ENCODE results near the gene MTMR1. TPM values are rescaled to one million over a fixed set of nuclear protein-coding genes. Genes with fewer than 3 reads are reported as not detected.

Gene MTMR1
- total RNA-seq, 1 experiment from 2014 or later: 36.1 TPM

DNA sequence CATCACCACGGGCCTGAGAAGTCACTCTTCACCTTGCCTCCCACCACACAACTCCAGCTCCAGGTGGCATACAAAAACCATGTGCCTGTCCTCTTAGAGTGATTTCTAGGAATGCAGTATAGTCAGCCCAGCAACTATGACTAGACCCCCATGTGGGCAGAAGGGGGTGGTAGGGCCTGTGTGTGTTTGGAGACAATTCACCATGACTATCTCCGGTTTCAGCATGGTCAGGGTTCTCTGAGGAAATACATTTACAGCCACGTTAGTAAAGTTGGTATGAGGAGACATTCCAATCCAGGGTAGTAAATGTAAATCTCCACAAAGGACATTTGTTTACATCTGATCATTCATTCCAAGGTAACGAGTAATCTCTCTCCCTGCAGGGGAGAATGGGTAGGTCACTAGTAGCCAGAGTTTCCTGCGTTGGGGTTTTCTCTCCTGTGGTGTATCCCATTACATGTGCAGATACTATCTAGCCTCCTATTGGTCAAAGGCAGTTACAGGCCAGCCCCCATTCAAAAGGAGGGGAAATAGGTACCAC lies 4.2 kb upstream of the MTMR1 start:
- Histone ChIP-seq H3K9me3 (ENCODE audit: control insufficient read depth, insufficient read depth, low read depth, low read length) (no peaks in the 10 kb centered on the region; the same call in 1 of the 2 replicates), H3K27ac (ENCODE audit: low read length) (no peak overlapping the region), H3K4me3 (ENCODE audit: low read depth in 2 of 2, low read length in 2 of 2) (no peak overlapping the region), H3K36me3 (ENCODE audit: control insufficient read depth, insufficient read depth, low read length) (no peaks in the 10 kb centered on the region), H3K27me3 (ENCODE audit: control insufficient read depth, insufficient read depth, low read length) (no peaks in the 10 kb centered on the region), H3K4me1 (ENCODE audit: control insufficient read depth, insufficient read depth, low read length) (peaks cover 13% of the 10 kb centered on the region)
- intact Hi-C loops (cut with micrococcal nuclease; ENCODE audit: unreplicated experiment): loop anchor here (10.0 kb wide), 1 partner anchor 324 kb away; the partner anchor contains the start of gene MAMLD1
- TF ChIP-seq, protein P1, sequence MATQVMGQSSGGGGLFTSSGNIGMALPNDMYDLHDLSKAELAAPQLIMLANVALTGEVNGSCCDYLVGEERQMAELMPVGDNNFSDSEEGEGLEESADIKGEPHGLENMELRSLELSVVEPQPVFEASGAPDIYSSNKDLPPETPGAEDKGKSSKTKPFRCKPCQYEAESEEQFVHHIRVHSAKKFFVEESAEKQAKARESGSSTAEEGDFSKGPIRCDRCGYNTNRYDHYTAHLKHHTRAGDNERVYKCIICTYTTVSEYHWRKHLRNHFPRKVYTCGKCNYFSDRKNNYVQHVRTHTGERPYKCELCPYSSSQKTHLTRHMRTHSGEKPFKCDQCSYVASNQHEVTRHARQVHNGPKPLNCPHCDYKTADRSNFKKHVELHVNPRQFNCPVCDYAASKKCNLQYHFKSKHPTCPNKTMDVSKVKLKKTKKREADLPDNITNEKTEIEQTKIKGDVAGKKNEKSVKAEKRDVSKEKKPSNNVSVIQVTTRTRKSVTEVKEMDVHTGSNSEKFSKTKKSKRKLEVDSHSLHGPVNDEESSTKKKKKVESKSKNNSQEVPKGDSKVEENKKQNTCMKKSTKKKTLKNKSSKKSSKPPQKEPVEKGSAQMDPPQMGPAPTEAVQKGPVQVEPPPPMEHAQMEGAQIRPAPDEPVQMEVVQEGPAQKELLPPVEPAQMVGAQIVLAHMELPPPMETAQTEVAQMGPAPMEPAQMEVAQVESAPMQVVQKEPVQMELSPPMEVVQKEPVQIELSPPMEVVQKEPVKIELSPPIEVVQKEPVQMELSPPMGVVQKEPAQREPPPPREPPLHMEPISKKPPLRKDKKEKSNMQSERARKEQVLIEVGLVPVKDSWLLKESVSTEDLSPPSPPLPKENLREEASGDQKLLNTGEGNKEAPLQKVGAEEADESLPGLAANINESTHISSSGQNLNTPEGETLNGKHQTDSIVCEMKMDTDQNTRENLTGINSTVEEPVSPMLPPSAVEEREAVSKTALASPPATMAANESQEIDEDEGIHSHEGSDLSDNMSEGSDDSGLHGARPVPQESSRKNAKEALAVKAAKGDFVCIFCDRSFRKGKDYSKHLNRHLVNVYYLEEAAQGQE (IDR thresholded peaks at IDR 0.05; ENCODE audit: insufficient read depth in 1 of 2, low read depth in 2 of 2, low read length in 1 of 2): no peak
- TF ChIP-seq POLR2AphosphoS5 (IDR thresholded peaks at IDR 0.05; ENCODE audit: low read depth, low read length): no peak
- TF ChIP-seq TCF7L2 (IDR thresholded peaks at IDR 0.05; ENCODE audit: low read depth, low read length): no peak
- TF ChIP-seq SIN3A (IDR thresholded peaks at IDR 0.05; ENCODE audit: borderline replicate concordance, insufficient read depth, low read depth, low read length): no peak
- TF ChIP-seq, protein P2, sequence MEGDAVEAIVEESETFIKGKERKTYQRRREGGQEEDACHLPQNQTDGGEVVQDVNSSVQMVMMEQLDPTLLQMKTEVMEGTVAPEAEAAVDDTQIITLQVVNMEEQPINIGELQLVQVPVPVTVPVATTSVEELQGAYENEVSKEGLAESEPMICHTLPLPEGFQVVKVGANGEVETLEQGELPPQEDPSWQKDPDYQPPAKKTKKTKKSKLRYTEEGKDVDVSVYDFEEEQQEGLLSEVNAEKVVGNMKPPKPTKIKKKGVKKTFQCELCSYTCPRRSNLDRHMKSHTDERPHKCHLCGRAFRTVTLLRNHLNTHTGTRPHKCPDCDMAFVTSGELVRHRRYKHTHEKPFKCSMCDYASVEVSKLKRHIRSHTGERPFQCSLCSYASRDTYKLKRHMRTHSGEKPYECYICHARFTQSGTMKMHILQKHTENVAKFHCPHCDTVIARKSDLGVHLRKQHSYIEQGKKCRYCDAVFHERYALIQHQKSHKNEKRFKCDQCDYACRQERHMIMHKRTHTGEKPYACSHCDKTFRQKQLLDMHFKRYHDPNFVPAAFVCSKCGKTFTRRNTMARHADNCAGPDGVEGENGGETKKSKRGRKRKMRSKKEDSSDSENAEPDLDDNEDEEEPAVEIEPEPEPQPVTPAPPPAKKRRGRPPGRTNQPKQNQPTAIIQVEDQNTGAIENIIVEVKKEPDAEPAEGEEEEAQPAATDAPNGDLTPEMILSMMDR (IDR thresholded peaks at IDR 0.05): no peak
- ATAC-seq: peak; percentile 77
- peak; percentile 79 for DNase-seq (ENCODE audit: low read depth, low spot score)
- in situ Hi-C loops (cut with HindIII; ENCODE audit: low pct_unique_long_range_greater_than_20kb, low sequenced_read_pairs): no loop called here
- BruUV-seq (replicated peaks): no TSS peak
- POLR2A ChIA-PET: no interaction called here
- CTCF ChIA-PET: no interaction called here

DNA sequence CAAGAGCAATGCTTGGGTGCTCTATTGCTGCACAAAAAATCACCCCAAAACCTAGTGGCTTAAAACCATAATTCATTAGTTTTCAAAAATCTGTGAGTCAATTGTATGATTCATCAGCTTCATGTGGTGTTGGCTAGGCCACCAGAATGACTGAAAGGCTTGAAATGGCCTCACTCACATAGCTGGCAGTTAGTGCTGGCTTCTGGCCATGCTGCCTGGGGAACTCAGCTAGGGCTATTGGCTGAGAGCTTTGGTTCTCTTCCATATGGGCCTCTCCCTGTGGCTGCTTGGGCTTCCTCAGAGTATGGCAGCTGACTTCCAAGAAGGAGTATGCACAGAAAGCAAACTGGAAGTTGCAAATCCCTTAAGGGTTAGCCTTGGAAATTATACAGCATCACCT lies 3.1 kb upstream of the MTMR1 start:
- intact Hi-C loops (cut with micrococcal nuclease; ENCODE audit: unreplicated experiment): no loop called here
- no TSS peak for BruUV-seq (replicated peaks)
- H3K36me3 ChIP-seq (ENCODE audit: control insufficient read depth, insufficient read depth, low read length): no peaks in the 10 kb centered on the region
- TF ChIP-seq SIN3A (IDR thresholded peaks at IDR 0.05; ENCODE audit: borderline replicate concordance, insufficient read depth, low read depth, low read length) (no peak), POLR2AphosphoS5 (IDR thresholded peaks at IDR 0.05; ENCODE audit: low read depth, low read length) (no peak), TCF7L2 (IDR thresholded peaks at IDR 0.05; ENCODE audit: low read depth, low read length) (no peak)
- TF ChIP-seq, protein P2 (IDR thresholded peaks at IDR 0.05): no peak
- TF ChIP-seq, protein P1 (IDR thresholded peaks at IDR 0.05; ENCODE audit: insufficient read depth in 1 of 2, low read depth in 2 of 2, low read length in 1 of 2): no peak
- no peaks in the 10 kb centered on the region for H3K27me3 ChIP-seq (ENCODE audit: control insufficient read depth, insufficient read depth, low read length)
- CTCF ChIA-PET: no interaction called here
- peaks cover 13% of the 10 kb centered on the region for H3K4me1 ChIP-seq (ENCODE audit: control insufficient read depth, insufficient read depth, low read length)
- no peaks in the 10 kb centered on the region; the same call in 1 of the 2 replicates for H3K9me3 ChIP-seq (ENCODE audit: control insufficient read depth, insufficient read depth, low read depth, low read length)
- no peak overlapping the region for H3K27ac ChIP-seq (ENCODE audit: low read length)
- DNase-seq (ENCODE audit: low read depth, low spot score): no peak
- no peak for ATAC-seq
- POLR2A ChIA-PET: no interaction called here
- H3K4me3 ChIP-seq (ENCODE audit: low read depth in 2 of 2, low read length in 2 of 2): no peak overlapping the region
- in situ Hi-C loops (cut with HindIII; ENCODE audit: low pct_unique_long_range_greater_than_20kb, low sequenced_read_pairs): no loop called here
